Mesendoderm (in vitro differentiated cells): Measurements from ENCODE around the gene SH3BGRL.
"Not testable (repeated sequence)": the region's sequence is repeated elsewhere in the genome, so short reads cannot be mapped to it uniquely, and the experiment has no call there.

ENCODE experiments used
- DNase-seq: peaks from one replicate; pipeline ENCODE4 v3.0.0; 2013
- H2AK5ac ChIP-seq: 2 replicates; pipeline ENCODE4 v1.6.1; 2013; ENCODE audit warnings: low read length, inconsistent platforms
- H2BK120ac ChIP-seq: 2 replicates; pipeline ENCODE4 v1.6.1; 2013; ENCODE audit warnings: low read depth, mild to moderate bottlenecking, low read length, moderate library complexity, mixed read lengths
- H2BK15ac ChIP-seq: replicated peaks from 2 replicates; pipeline ENCODE4 v1.6.1; 2013; ENCODE audit warnings: low read depth, mild to moderate bottlenecking, moderate library complexity
- H2BK5ac ChIP-seq: 2 replicates; pipeline ENCODE4 v1.6.1; 2013; ENCODE audit warnings: low read length, inconsistent platforms
- H3K18ac ChIP-seq: 2 replicates; pipeline ENCODE4 v1.6.1; 2013; ENCODE audit warnings: mild to moderate bottlenecking, low read length, mixed read lengths
- H3K23ac ChIP-seq: one replicate; pipeline ENCODE4 v1.6.1; 2013; ENCODE audit warnings: low read length
- H3K27ac ChIP-seq: 2 replicates; pipeline ENCODE4 v1.5.1; 2013; ENCODE audit warnings: low read depth, mild to moderate bottlenecking, inconsistent platforms, low read length, moderate library complexity
- H3K27me3 ChIP-seq: 2 replicates; pipeline ENCODE4 v1.6.1; 2013; ENCODE audit warnings: low read length, control low read depth, mild to moderate bottlenecking, inconsistent platforms; ENCODE audit not compliant: insufficient read depth, poor library complexity
- H3K36me3 ChIP-seq: 2 replicates; pipeline ENCODE4 v1.6.1; 2013; ENCODE audit warnings: low read length, inconsistent platforms; ENCODE audit not compliant: control insufficient read depth, insufficient read depth
- H3K4ac ChIP-seq: one replicate; pipeline ENCODE4 v1.6.1; 2013; ENCODE audit warnings: low read depth, mild to moderate bottlenecking, low read length, moderate library complexity
- H3K4me1 ChIP-seq: 2 replicates; pipeline ENCODE4 v1.6.1; 2013; ENCODE audit warnings: low read depth, low read length, inconsistent platforms; ENCODE audit not compliant: control insufficient read depth
- H3K4me2 ChIP-seq: 2 replicates; pipeline ENCODE4 v1.6.1; 2013; ENCODE audit warnings: low read length
- H3K4me3 ChIP-seq: 2 replicates; pipeline ENCODE4 v1.5.1; 2013; ENCODE audit warnings: mild to moderate bottlenecking, low read length
- H3K56ac ChIP-seq: one replicate; pipeline ENCODE4 v1.6.1; 2013; ENCODE audit warnings: low read length
- H3K79me1 ChIP-seq: 2 replicates; pipeline ENCODE4 v1.6.1; 2013; ENCODE audit warnings: low read length, inconsistent platforms
- H3K79me2 ChIP-seq: 2 replicates; pipeline ENCODE4 v1.6.1; 2013; ENCODE audit warnings: mild to moderate bottlenecking, low read length; ENCODE audit not compliant: control insufficient read depth, insufficient read depth
- H3K9ac ChIP-seq: 2 replicates; pipeline ENCODE4 v1.6.1; 2013; ENCODE audit warnings: low read length, inconsistent platforms
- H4K5ac ChIP-seq: one replicate; pipeline ENCODE4 v1.6.1; 2013; ENCODE audit warnings: low read length
- H4K8ac ChIP-seq: one replicate; pipeline ENCODE4 v1.6.1; 2013; ENCODE audit warnings: low read depth, mild to moderate bottlenecking, control low read depth, low read length, moderate library complexity
- WGBS: extraction: QIAGEN DNeasy Blood & Tissue Kit; methylation state at CpG from one replicate; pipeline ENCODE4 v1.1.7; 2013; ENCODE audit warnings: low lambda C conversion rate, missing lambda C conversion rate; ENCODE audit not compliant: insufficient coverage; ENCODE audit errors: extremely low coverage; 5-methylcytosine and 5-hydroxymethylcytosine counted together

The SH3BGRL gene

GRCh38 chrX:81338924-81339323 is 137.0 kb downstream of the SH3BGRL start:
- no peak overlapping the region for H2AK5ac ChIP-seq
- H3K18ac ChIP-seq = no peak overlapping the region
- no peak for DNase-seq
- no peak overlapping the region for H3K27ac ChIP-seq
- no peak overlapping the region for H3K23ac ChIP-seq
- no CpG with 5 or more reads among the region's 1 CpG for WGBS
- H3K4me1 ChIP-seq = no peaks in the 10 kb centered on the region
- H4K5ac ChIP-seq = no peak overlapping the region
- H3K9ac ChIP-seq = no peak overlapping the region
- H3K4ac ChIP-seq = no peak overlapping the region
- H4K8ac ChIP-seq = no peak overlapping the region
- no peak overlapping the region for H2BK15ac ChIP-seq
- H3K4me2 ChIP-seq = no peak overlapping the region
- no peaks in the 10 kb centered on the region for H3K79me1 ChIP-seq
- no peaks in the 10 kb centered on the region for H3K36me3 ChIP-seq
- no peak overlapping the region for H3K4me3 ChIP-seq
- no peak overlapping the region for H2BK120ac ChIP-seq
- H3K79me2 ChIP-seq = no peaks in the 10 kb centered on the region
- H3K56ac ChIP-seq = no peak overlapping the region
- H3K27me3 ChIP-seq = no peaks in the 10 kb centered on the region
- no peak overlapping the region for H2BK5ac ChIP-seq

- H3K18ac ChIP-seq, H2BK5ac ChIP-seq, H3K4me3 ChIP-seq, H2AK5ac ChIP-seq, H3K4ac ChIP-seq, H4K5ac ChIP-seq, H3K9ac ChIP-seq, DNase-seq, H3K4me1 ChIP-seq, H3K79me1 ChIP-seq, H2BK120ac ChIP-seq, H2BK15ac ChIP-seq, H3K36me3 ChIP-seq, H3K4me2 ChIP-seq, H3K79me2 ChIP-seq, H4K8ac ChIP-seq, H3K27ac ChIP-seq, H3K23ac ChIP-seq, H3K27me3 ChIP-seq, H3K56ac ChIP-seq: not testable (repeated sequence)
- WGBS = no CpG with 5 or more reads among the region's 14 CpGs
These were observed 143.4 kb downstream of the SH3BGRL start for GRCh38 chrX:81345296-81345695.
